ENCODE results near the gene ITGBL1.

The ITGBL1 gene, protein sequence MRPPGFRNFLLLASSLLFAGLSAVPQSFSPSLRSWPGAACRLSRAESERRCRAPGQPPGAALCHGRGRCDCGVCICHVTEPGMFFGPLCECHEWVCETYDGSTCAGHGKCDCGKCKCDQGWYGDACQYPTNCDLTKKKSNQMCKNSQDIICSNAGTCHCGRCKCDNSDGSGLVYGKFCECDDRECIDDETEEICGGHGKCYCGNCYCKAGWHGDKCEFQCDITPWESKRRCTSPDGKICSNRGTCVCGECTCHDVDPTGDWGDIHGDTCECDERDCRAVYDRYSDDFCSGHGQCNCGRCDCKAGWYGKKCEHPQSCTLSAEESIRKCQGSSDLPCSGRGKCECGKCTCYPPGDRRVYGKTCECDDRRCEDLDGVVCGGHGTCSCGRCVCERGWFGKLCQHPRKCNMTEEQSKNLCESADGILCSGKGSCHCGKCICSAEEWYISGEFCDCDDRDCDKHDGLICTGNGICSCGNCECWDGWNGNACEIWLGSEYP

DNA sequence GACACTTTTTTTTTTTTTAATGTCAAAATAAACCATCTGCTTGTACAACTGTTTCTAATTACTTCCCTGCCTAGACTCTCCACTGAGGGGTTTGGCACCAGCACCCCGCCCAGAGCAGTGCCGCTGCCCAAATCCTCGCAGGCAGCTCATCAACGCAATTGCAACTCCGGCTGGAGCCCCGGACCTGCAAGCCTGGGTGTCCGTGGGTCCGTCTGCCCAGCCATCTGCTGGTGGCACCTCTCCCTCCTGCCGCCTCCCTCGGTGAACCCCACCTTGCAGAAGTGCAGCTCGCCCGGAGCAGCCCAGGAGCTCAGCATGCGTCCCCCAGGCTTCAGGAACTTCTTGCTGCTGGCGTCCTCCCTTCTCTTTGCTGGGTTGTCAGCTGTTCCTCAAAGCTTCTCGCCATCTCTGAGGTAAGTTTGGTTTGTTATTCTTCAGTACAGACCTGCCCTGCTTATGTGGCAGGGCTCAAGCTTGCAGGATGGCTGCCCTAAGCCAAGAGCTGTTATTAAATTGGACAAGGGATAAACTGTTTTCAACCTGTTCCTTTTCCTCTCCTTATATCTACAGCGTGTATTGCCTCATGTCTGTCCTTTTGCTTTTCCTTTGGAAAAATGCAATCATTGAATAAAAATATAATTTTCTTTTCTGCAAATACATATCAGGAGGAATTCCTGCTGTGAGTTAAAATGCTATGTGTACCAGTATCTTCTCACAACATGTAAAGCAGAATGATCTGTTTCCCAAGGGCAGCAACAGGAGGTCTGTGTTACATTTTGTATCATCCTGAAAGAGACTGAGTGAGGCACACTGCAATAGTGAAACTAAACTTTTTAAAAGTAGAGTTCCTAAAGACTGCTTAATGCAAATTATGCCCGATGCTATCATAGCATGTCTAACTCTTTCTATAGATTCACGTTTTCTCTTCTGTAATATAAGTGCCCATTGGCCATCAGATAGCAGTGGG lies at the start of gene ITGBL1:
Gene ITGBL1 (plus strand): TSS at position 157 of the 967 bp plus-strand sequence. CDS start 159 bp downstream, at position 316.
- DNase-seq = no peak

DNA sequence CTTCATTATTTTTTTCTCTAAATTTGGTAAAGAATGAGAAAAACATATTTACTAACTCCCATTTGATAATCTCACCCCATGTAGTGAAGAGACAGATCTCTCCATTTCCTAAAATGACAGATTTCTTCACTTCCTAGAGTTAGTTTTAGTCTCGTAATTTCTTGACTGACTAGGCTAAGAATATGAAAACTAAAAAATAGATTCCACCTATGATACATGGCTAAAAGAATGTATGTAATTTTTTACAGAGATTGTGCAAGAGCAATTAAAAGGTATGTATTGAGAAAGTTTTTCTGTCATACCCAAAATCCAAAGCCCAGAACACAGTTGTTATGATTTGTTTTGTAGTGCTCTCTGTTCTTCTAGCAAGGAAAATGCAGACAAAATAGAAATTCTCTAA lies 45.7 kb upstream of the ITGBL1 start:
- DNase-seq = no peak

DNA sequence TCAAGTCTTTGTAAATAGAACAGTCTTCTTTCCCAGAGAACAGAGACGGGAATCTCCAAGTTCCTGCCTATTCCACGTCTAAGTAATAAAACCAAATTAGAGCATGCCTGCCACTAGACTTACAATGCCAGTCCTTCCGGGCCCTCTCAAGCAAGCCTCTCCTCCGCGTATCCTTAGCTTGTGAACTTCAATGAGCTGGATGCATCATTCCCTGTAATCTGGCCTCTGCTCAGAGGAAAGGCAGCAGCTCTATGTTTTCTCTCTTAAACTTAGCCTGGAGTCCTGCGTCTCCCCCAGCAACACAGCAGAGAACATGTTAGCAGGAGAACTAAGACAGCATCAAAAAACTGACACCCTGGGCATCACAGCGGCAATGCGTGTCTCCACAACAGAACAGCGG lies 44.3 kb upstream of the ITGBL1 start:
- DNase-seq = no peak

DNA sequence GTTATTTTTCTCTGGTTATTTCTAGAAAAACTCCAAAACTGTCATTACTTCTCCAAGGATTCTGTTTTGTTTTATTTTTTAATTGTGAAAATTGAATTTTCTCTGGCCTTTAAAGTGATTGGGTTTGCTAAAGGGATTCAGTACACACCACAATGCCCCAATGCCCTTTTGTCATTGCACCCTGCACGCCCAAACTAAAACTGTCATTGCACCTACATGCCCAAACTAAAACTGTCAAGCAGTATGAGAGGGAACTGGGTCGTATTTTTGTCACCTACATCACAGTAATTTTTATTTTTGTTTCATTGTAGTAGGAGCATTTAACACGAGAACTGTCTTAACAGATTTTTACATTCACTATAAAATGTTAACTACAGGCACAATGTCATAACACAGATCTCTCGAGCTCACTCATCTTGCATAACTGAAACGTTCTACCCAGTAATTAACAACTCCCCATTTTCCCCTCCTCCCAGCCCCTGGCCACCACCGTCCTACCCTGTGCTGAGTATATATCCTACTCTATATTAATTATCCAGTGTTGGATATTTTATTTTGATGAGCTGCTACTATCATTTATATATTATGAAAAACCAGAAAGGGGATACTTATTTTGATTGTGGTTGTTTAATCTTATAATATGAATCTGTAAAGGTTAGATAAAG lies 43.4 kb upstream of the ITGBL1 start:
- no peak for DNase-seq

DNA sequence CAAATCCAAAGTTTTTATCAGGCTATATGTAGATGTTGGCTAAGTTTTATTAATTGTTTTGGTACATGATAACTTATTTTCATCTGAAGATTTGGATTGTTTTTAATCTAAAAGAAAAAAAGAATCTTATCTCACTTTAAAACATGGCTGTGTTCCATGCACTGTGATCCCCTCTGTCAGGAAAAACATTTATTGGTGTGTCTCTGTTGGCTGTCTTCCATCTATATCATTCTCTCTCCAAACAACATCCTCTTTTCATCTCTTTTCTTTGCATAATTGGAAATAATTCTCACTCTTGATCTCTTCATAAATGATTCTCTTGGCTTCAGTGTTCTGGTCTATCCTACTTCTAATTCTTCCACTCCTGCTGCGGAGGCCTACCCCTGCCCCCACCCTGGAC lies 40.4 kb upstream of the ITGBL1 start:
- DNase-seq = no peak

DNA sequence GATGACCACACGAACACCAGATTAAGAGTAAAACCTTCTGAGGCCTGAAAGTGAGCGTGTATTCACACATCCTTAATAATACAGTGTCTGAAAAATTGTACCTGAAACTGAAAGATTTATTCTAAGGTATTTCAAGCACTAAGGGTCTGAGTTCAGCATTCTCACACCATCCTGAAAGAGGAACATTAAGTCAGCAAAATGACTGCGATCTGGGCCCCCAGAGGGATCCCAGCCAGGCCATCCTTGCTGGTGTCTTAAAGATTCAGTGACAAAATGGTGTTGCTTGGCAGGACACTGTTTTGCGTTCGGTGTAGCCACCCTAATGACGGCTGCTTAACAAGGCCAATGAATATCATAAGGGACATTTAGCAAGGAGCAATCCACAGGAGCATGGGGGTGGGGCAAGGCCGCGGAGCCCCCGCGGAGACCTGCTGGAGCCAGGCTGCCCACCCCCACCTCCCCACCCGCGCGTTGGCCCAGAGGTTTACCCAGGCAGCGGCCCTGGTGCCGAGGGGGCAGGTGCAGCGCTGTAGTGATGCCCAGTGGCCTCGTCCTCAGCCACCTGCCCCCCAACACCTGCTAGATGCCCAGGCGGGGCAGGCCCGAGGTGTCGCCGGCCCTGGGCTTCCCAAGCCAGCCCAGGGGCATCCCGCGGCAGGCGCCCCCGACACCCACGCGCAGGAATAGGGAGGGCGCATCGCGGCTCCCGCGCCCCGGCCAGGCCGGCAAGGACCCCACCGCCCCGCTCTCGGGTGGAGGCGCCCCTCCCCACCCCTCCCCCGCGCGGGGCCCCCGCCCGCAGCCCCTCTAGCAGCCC lies 36.9 kb upstream of the ITGBL1 start:
- DNase-seq = no peak

DNA sequence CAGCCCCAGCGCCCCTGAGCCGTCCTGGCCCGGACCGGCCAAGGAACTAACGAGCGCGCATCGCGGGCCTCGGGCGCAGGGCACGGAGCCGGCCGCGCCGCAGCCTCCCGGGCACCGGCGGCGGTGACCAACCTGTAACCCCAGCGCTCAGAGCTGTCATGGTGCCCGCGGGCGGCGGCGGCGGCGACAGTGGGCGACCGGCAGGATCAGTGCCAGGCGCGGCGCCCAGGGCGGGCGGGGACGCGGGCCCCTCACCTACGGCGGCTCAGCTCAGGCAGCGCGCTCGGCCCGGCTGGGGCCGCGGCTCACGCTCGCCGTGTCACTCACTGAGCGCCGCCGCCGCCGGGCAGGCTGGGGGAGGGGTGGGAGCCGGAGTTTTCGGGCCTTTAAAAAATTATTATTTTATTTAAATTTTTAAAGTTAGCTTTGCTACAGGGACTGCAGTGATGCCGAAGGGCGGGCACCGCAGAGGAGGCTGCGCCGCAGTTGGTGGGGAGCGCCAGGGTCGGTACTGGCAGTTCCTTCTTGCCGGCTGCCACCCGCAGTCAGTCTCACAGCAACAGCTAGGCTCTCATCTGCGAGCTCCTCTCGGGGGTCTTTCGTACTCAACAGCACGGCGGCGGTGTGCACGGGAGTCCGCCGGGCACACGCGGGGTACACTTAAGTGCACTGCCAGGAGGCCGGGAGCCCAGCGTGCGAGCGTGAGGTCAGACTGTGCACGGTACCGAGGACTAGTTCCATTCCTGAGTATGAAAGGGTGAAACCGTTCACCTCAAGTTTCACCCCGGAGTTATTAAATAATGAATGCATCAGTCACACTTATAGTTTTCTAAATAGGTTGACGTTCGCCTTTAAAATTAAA lies 36.1 kb upstream of the ITGBL1 start, which contains the start of gene NALCN:
Gene NALCN (minus strand): TSS at position 328 of the 862 bp plus-strand sequence. CDS start 17,382 bp downstream, outside the sequence.
- peak; percentile 37 for DNase-seq

DNA sequence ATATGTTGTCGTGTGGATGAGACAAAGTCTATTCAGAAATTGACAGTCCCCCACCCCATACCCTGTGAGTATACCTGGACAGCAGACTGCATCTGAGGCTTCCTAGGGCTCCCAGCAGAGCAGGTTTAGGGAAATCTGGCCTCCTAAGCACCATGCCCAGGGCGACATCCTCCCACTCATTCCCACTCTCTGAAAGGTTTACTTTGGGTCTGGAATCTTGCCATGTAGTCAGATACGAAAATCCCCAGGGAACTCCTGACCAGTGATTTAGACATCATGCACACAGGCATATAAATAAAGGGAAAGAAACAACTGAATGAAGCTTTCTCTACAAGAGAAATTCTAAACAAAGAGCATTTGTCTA lies 35.5 kb upstream of the ITGBL1 start:
- peak; percentile 19 for DNase-seq

DNA sequence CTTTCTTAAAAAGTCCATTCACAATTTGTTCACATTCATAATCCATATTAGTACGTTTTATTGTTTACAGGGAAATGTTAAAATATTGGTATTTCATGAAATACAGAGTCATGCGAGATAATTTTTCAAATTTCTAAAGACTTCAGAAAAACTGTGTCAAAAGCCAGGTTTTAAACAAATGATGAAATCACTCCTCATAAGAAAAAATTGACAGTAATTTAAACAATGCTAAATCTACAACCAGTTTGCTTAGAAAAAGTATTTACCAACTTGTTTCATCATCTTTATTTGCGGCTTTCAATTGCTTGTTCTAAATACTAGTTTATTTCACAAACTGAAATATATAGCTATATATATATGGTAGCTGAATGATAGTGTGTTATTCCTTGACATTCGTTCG lies 35.0 kb upstream of the ITGBL1 start:
- DNase-seq = no peak

DNA sequence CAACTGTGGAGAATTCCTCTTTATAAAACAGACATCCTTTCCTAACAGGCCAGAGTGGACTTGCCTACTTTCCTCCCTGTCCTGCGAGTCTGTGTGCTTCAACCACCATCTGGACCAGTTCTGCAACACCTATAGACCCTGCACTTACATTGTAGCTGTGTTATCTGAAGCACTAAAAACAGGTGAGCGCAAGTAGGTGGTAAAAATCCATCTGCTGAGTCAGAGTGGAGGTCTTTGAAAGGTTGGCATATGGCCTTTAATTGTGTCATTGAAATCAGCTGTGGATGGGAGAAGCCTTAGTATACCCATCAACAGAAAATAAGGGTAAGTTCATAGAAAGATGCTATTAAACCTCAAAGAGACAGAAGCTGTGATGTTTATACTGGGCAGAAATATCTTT lies 28.6 kb upstream of the ITGBL1 start:
- DNase-seq = no peak

DNA sequence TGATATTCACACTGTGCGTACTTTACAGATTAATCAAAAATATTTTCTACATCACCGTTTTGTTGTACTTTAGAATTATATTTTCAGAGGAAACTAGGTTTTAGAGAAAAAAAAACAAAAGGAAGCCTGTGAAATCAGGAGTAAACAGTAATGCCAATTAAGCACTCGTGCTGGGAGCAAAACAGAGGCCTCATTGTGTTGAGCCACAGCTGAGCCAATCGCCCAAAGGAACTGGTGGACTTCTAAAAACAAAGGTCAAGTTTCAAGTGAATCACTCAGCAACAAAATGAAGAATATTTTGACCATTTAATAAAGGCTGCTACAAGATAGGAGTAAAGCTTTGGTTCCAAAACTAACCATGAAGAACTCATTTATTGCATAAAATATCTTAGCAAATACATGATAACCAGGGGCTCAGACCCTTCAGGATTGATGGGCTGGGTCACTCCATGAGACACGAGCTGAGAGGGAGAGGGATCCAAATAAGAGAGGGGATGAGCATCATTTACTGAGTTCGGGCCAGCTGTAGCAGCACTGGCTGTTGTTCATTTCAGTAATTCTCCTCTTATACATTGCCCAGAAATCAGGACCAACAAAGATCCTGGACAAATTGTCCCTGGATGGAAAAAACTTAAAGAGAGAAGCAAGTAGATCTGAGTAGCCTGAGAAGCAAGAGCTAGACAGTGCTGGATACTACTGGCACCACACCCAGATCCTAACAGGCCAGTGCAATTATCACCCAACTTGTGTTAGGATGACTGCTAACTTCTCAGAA lies 27.9 kb upstream of the ITGBL1 start:
- DNase-seq = no peak

DNA sequence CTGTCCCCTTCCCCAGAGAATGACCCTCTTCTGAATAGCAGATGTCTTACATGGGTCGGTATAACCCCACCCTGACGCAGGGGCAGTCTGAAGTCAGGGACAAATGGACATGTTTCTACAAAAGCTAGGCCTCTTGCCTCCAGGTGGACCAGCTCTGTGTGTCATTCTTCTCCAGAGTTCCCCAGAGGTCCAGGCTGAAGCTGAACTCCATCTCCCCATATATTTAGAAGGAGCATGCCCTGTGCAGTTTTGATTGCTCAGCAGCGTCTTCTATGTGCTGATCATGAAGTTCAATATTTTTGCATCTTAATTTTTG lies 27.4 kb upstream of the ITGBL1 start:
- DNase-seq = no peak

DNA sequence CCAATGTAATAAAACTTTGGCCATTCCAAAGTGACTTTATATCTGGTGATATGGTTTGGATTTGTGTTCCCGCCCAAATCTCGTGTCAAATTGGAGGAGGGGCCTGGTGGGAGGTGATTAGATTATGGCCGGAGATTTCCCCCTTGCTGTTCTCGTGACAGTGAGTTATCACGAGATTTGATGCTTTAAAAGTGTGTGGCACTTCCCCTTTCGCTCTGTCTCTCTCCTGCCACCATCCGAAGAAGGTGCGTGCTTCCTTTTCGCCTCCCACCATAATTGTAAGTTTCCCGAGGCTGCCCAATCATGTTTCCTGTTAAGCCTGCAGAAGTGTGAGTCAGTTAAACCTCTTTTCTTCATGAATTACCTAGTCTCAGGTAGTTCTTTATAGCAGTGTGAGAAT lies 26.9 kb upstream of the ITGBL1 start:
- DNase-seq = no peak

DNA sequence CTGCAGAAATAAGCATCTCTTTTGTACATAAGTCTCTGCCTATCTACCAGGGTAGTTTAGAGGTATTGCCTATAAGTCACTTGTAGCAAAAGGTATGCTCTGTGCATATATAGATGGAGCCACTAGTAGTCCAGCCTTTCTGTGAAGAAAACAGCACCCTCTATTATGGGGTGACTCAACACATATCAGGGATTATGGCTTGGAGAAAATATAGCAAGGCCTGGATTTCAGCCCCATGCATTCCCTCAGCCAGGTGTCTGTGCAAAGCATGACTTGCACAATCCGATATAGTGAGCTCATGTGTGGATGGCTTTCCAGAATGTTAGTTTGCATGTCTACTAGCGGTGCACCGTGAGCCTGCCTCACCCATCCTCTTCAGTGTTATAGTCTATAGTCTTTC lies 22.7 kb upstream of the ITGBL1 start:
- no peak for DNase-seq

DNA sequence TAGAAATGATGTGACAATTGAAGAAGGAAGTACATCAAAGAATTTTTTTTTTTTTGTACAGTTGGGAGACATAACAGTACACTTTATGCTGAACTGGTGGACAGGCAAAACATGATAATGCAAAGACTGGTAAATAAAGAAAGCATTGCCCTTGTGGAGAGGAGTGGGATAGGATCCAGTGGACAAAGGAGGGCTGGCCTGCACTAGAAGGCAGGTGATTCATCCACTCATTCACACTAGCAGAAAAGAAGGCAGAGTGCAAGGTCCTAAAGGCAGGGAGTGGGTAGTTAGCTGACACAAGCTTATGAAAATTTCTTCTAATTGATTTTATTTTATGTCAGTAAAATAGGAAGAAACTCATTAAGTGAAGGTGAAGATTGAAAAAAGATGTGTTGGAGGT lies 18.6 kb upstream of the ITGBL1 start:
- DNase-seq = no peak

DNA sequence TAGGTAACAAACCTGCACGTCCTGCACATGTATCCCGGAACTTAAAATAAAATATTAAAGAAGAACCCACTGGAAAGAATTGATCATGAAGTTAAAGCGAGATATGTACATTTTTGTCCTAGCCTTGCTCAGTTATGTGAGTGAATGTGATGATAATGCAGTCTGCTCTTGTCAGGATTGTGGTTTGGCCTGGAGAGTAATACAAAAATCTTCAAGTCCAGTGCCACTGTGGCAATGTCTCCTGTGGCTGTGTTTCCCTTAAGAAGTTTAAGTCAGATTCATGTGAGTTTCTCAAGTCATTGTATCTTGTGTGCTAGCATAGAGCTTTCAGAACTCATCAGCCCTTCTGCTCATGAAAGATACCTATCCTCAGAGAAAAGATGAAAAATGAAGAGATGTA lies 18.0 kb upstream of the ITGBL1 start:
- no peak for DNase-seq

DNA sequence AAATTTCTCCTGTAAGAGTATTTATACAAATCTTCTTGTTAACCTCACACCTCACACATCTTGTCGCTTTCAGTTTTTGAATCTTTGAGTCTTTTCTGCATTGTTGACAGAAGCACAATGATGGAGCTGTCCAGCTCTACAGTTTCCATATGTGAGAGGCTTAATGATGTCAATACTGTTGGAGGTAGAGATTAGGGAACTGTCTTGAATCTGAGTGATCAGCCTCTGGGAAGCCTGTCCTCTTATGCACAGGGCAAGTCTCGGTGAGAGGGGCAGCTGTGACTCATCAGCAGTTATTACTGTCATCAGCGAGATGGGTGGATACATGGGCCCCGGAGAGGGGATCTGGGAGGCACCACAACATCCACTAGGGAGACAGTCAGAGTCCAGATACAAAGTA lies 4.6 kb upstream of the ITGBL1 start:
- DNase-seq = no peak

DNA sequence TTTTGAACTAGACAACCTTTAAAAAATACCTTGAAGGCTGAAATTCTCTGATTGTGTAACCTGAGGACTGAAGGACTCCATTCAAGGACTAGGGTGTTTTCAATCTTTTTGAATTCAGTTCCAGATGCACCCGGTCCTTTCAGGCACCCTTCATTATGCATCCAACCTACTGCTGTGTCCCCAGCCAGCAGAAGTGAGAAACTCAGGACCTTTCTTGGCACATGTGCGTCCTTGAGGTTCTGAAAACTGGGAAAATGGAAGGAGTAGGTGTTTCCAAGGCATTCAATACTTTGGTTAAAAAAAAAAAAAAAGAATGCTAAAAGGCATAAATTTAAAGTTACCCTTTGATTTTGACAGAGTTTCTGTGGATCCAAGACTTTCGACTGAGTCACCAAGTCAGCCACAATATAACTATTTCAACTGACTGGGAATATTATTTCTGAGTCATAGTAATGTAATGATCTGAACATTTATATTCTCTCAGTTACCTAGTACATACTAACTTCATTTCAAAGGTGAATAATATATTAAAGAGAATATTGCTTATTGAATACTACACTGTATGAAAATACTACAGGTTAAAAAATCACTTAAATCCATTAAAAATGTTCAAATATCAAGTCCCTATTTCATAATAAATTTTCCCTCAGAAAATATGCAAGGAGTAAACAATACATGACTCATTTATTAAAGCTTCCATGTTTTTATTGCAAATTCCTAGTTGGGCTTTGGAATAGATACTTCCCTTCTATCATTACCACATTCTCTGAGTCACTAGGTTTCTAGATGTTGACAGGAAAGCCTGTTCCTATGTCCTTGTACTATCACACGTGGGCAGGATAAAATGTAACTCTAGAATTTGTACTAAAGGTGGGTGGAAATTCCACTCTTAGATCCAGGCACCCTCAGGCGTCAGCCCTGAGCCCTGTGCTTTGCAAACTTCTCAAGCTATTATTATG lies 2.4 kb upstream of the ITGBL1 start:
- no peak for DNase-seq

DNA sequence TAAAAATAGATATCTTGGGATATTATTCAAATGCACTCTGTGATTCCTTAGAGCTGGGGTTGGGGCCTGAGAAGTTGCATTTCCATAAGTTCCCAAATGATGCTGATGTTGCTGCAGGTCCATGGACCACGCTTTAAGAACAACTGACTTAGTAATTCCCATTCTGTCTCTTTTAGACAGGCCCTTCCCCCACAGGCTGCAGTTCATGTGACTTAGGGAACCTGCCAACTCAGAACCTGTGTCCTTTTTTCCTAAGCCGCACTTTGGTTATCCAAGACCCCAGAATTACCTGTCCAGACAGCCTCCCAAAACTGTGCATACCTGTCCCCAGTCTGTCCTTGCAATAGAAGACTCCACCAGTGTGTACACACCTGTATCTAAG lies 1.7 kb upstream of the ITGBL1 start:
- DNase-seq = no peak
